SH-SY5Y (cell line): ENCODE data around the gene SLX4IP.

ENCODE experiments used
- GATA2 ChIP-seq: IDR thresholded peaks from 2 replicates; pipeline ENCODE4 v1.6.1; 2011; ENCODE audit warnings: mild to moderate bottlenecking, low read depth, low read length
- GATA3 ChIP-seq: IDR thresholded peaks from 2 replicates; pipeline ENCODE4 v1.6.1; 2011; ENCODE audit warnings: low read depth, mild to moderate bottlenecking, low read length, moderate library complexity

DNA sequence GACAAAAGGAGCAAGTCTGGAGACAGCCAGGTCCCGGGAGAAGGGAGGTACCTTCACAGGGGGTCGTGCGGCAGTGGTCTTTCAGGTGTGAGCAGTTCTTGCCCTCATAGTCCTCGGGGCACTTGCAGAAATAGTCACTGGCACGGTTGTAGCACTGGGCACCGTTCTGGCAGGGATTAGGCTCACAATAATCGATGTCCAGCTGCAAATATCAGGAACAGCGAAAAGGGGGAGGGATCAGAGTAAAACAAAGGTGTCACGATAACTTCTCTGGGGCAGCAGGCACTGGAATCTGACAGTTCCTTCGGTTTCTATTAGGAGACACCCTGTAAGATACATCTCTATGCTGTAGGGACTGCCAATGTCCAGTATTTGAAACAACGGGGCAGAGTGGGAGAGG is 212.8 kb downstream of the SLX4IP start:
- TF ChIP-seq GATA3 (no peak), GATA2 (no peak)
